Uterus (tissue), 4 donors: ENCODE results near the gene CPEB2. TPM values are rescaled to one million over a fixed set of nuclear protein-coding genes. Genes with fewer than 3 reads are reported as not detected.

Source experiments
- DNase-seq, 2 donors: peaks; one replicate each; pipeline ENCODE4 v3.0.0-alpha.2; 2019 to 2020
- H3K27ac ChIP-seq, 2 donors: fragments of 200-600 bp; sonication (generic); 1 replicate in 1 of 2; 2 replicates in 1 of 2; pipeline ENCODE4 v1.5.1; 2016 to 2018
- H3K27me3 ChIP-seq, 2 donors: fragments of 200-600 bp; sonication (generic); one replicate each; pipeline ENCODE4 v1.5.1; 2018 to 2019; ENCODE audit warnings: control low read depth in 1 of 2
- H3K36me3 ChIP-seq, 2 donors: fragments of 200-600 bp; sonication (generic); one replicate each; pipeline ENCODE4 v1.5.1; 2019; ENCODE audit warnings: control low read depth in 1 of 2
- H3K4me1 ChIP-seq, 2 donors: fragments of 200-600 bp; sonication (generic); one replicate each; pipeline ENCODE4 v1.5.1; 2018 to 2019; ENCODE audit warnings: control low read depth in 1 of 2
- H3K4me3 ChIP-seq, 2 donors: fragments of 200-600 bp; sonication (generic); 1 replicate in 1 of 2; 2 replicates in 1 of 2; pipeline ENCODE4 v1.5.1; 2018 to 2019; ENCODE audit warnings: mild to moderate bottlenecking in 1 of 2
- H3K9me3 ChIP-seq, 2 donors: fragments of 200-600 bp; sonication (generic); one replicate each; pipeline ENCODE4 v1.5.1; 2019; ENCODE audit warnings: control low read depth in 1 of 2
- CTCF ChIP-seq, 4 experiments: fragments of 200-600 bp in 2 of 4; fragments of 450-650 bp in 2 of 4; sonication (generic) in 2 of 4; IDR thresholded peaks; one replicate each; pipeline ENCODE4 v1.5.1; 2016 to 2019; ENCODE audit warnings: antibody characterized with exemption in 4 of 4, mild to moderate bottlenecking in 2 of 4, moderate library complexity in 1 of 4
- POLR2A ChIP-seq, 2 donors: fragments of 450-650 bp; IDR thresholded peaks; one replicate each; pipeline ENCODE4 v1.6.1; 2016; ENCODE audit warnings: antibody characterized with exemption in 2 of 2, mild to moderate bottlenecking in 1 of 2, moderate library complexity in 1 of 2
- intact Hi-C: fragments of 100-400 bp; cut with DNase I; formaldehyde crosslinking; loops from one replicate; pipeline ENCODE4 v1.15.1; 2023; ENCODE audit warnings: low total_unique reads
- total RNA-seq, 4 donors: library from RNA; depleted of rRNA in 3 of 4; stranded (reverse); fragments of >200 nt in 3 of 4; gene quantifications; one replicate each; pipeline versions ENCODE4 v1.1.0 to v1.2.4, GENCODE V29; 2014 to 2023
- donor health status: DM: yes; HTN: yes; CAD: no.

The CPEB2 gene
- total RNA-seq = 10 to 100 TPM in 2 of 4 donors, 1 to 10 TPM in 2; 5.4 to 19.5 (median 13.6) TPM

- no peaks in the 10 kb centered on the region for H3K27me3 ChIP-seq
- peak within 1 kb of the TSS; percentile 72 to 96 for H3K4me3 ChIP-seq
- no peaks in the 10 kb centered on the region for H3K4me1 ChIP-seq
- DNase-seq = peak; percentile 93 to 95
- no peaks in the 10 kb centered on the region for H3K36me3 ChIP-seq
- peak within 1 kb of the TSS; percentile 97 to 98 for H3K27ac ChIP-seq
- intact Hi-C loops = no loop called here
- TF ChIP-seq POLR2A (IDR thresholded peaks at IDR 0.05) = peak; percentile 96 to 100
- TF ChIP-seq CTCF (IDR thresholded peaks at IDR 0.05) = peak in 1 of 4 experiments; percentile 3
- no peaks in the 10 kb centered on the region for H3K9me3 ChIP-seq
Measured at GRCh38 chr4:15001869-15002658, at the start of gene CPEB2. CPEB2 (plus strand) TSS chr4:15002481; CDS start chr4:15002674, 193 bp downstream.

- H3K36me3 ChIP-seq = no peaks in the 10 kb centered on the region
- no peak overlapping the region for H3K27ac ChIP-seq
- DNase-seq = no peak
- TF ChIP-seq CTCF (IDR thresholded peaks at IDR 0.05) = no peak
- TF ChIP-seq POLR2A (IDR thresholded peaks at IDR 0.05) = no peak
- H3K4me3 ChIP-seq = no peak overlapping the region
- H3K4me1 ChIP-seq = no peaks in the 10 kb centered on the region
- no peaks in the 10 kb centered on the region for H3K27me3 ChIP-seq
- intact Hi-C loops = no loop called here
- no peaks in the 10 kb centered on the region for H3K9me3 ChIP-seq
Measured at GRCh38 chr4:14958436-14958835, 43.8 kb upstream of the CPEB2 start.

- Histone ChIP-seq H3K27me3 (no peaks in the 10 kb centered on the region), H3K36me3 (no peaks in the 10 kb centered on the region), H3K27ac (no peak overlapping the region), H3K9me3 (no peaks in the 10 kb centered on the region), H3K4me3 (no peak overlapping the region), H3K4me1 (no peaks in the 10 kb centered on the region)
- intact Hi-C loops = no loop called here
- no peak for DNase-seq
- no peak for TF ChIP-seq POLR2A (IDR thresholded peaks at IDR 0.05)
- no peak for TF ChIP-seq CTCF (IDR thresholded peaks at IDR 0.05)
Measured at GRCh38 chr4:14961292-14961691, 41.0 kb upstream of the CPEB2 start.

GRCh38 chr4:14965071-14965470 is 37.2 kb upstream of the CPEB2 start:
- no peaks in the 10 kb centered on the region for H3K36me3 ChIP-seq
- TF ChIP-seq POLR2A (IDR thresholded peaks at IDR 0.05) (no peak), CTCF (IDR thresholded peaks at IDR 0.05) (no peak)
- no peak for DNase-seq
- no peaks in the 10 kb centered on the region for H3K4me1 ChIP-seq
- H3K27me3 ChIP-seq = no peaks in the 10 kb centered on the region
- H3K9me3 ChIP-seq = no peaks in the 10 kb centered on the region
- intact Hi-C loops = no loop called here
- no peak overlapping the region for H3K4me3 ChIP-seq
- H3K27ac ChIP-seq = no peak overlapping the region

- Histone ChIP-seq H3K9me3 (no peaks in the 10 kb centered on the region), H3K36me3 (no peaks in the 10 kb centered on the region), H3K27me3 (no peaks in the 10 kb centered on the region), H3K4me3 (no peak overlapping the region), H3K4me1 (no peaks in the 10 kb centered on the region), H3K27ac (no peak overlapping the region)
- TF ChIP-seq POLR2A (IDR thresholded peaks at IDR 0.05) (no peak), CTCF (IDR thresholded peaks at IDR 0.05) (no peak)
- intact Hi-C loops = no loop called here
- DNase-seq = no peak
Measured at GRCh38 chr4:14967982-14968381, 34.3 kb upstream of the CPEB2 start.
